GM12878 (cell line): ENCODE data around the gene SLC7A1. TPM values are rescaled to one million over a fixed set of nuclear protein-coding genes. Genes with fewer than 3 reads are reported as not detected.

Source experiments
- ATAC-seq: fragments of 200-7000 bp; cut with Tn5 transposase; 3 replicates; pipeline ENCODE4 v1.9.1; 2020; ENCODE audit warnings: mild to moderate bottlenecking, moderate library complexity
- BruUV-seq: library from RNA; stranded (reverse); fragments of 400-500 nt; replicated peaks from 2 replicates; lab custom pipeline; 2021; lab: Mats Ljungman, UMichigan
- CTCF ChIA-PET: fragments of 300-600 bp; sonication (Branson Sonifier 250); formaldehyde crosslinking; extraction: SDS; loops from one replicate; lab custom pipeline; 2021; ENCODE audit warnings: inconsistent platforms; lab: Yijun Ruan, JAX
- POLR2A ChIA-PET: fragments of 350-600 bp; formaldehyde crosslinking; extraction: SDS; loops from one replicate; lab custom pipeline; 2021; ENCODE audit warnings: inconsistent platforms; lab: Charles Lee
- RAD21 ChIA-PET: fragments of 300-600 bp; sonication (Branson Sonifier 250); formaldehyde crosslinking; loops from one replicate; lab custom pipeline; 2023; ENCODE audit warnings: antibody characterized with exemption; ENCODE audit not compliant: unreplicated experiment; lab: Charles Lee
- SMC1A ChIA-PET: fragments of 300-600 bp; sonication (Branson Sonifier 250); formaldehyde crosslinking; loops from one replicate; lab custom pipeline; 2023; ENCODE audit not compliant: unreplicated experiment, uncharacterized antibody; lab: Charles Lee
- DNase-seq: peaks from one replicate; pipeline ENCODE4 v3.0.0-alpha.2; 2011; ENCODE audit warnings: low read depth, low spot score
- FAIRE-seq: peaks from 3 replicates; lab custom pipeline; 2011; peaks lifted over from hg19 to GRCh38; lab: Jason Lieb, UNC
- H2AFZ ChIP-seq: 2 replicates; pipeline ENCODE4 v1.6.0; 2011; ENCODE audit warnings: low read depth, low read length, control low read depth; ENCODE audit not compliant: control insufficient read depth
- H3K27ac ChIP-seq: 2 replicates; pipeline ENCODE4 v1.5.1; 2011; ENCODE audit warnings: control low read depth; ENCODE audit not compliant: control insufficient read depth, insufficient read depth
- H3K27me3 ChIP-seq, 2 experiments: replicated peaks in 1 of 2; 2 replicates each; pipeline versions ENCODE4 v1.6.0 to v1.6.1; 2011; ENCODE audit warnings: low read length in 1 of 2; ENCODE audit not compliant: control insufficient read depth in 2 of 2, insufficient read depth in 2 of 2
- H3K36me3 ChIP-seq, 2 experiments: 2 replicates each; pipeline ENCODE4 v1.5.1; 2011; ENCODE audit warnings: low read length in 1 of 2; ENCODE audit not compliant: control insufficient read depth in 2 of 2, insufficient read depth in 2 of 2
- H3K4me1 ChIP-seq: 2 replicates; pipeline ENCODE4 v1.6.1; 2011; ENCODE audit warnings: mild to moderate bottlenecking, low read length, moderate library complexity, mixed read lengths; ENCODE audit not compliant: control insufficient read depth, insufficient read depth
- H3K4me2 ChIP-seq: 2 replicates; pipeline ENCODE4 v1.6.0; 2011; ENCODE audit warnings: control low read depth; ENCODE audit not compliant: control insufficient read depth, insufficient read depth
- H3K4me3 ChIP-seq: fragments of 200-600 bp; sonication (generic); 2 replicates; pipeline ENCODE4 v1.5.1; 2016
- H3K79me2 ChIP-seq: 2 replicates; pipeline ENCODE4 v1.6.0; 2011; ENCODE audit warnings: low read length; ENCODE audit not compliant: control insufficient read depth, insufficient read depth
- H3K9ac ChIP-seq: 2 replicates; pipeline ENCODE4 v1.8.0; 2011; ENCODE audit warnings: low read length, control low read depth, mixed read lengths; ENCODE audit not compliant: control insufficient read depth, insufficient read depth
- H3K9me3 ChIP-seq: replicated peaks from 3 replicates; pipeline ENCODE4 v1.5.1; 2011; ENCODE audit warnings: mild to moderate bottlenecking, low read length; ENCODE audit not compliant: control insufficient read depth, insufficient read depth
- H4K20me1 ChIP-seq: 2 replicates; pipeline ENCODE4 v1.6.0; 2011; ENCODE audit not compliant: control insufficient read depth, insufficient read depth
- CHD2 ChIP-seq: IDR thresholded peaks from 2 replicates; pipeline ENCODE4 v1.6.1; 2011; ENCODE audit warnings: low read depth, low read length, improper control_type of control experiment, borderline replicate concordance
- FOS ChIP-seq: IDR thresholded peaks from 3 replicates; pipeline ENCODE4 v1.6.1; 2011; ENCODE audit warnings: borderline replicate concordance; ENCODE audit not compliant: insufficient read length; ENCODE audit errors: extremely low read depth
- FOXK2 ChIP-seq: fragments of 450-650 bp; IDR thresholded peaks from 2 replicates; pipeline ENCODE4 v1.6.1; 2017; ENCODE audit warnings: mild to moderate bottlenecking, moderate library complexity
- HSF1 ChIP-seq: fragments of 150-350 bp; IDR thresholded peaks from 2 replicates; pipeline ENCODE4 v1.6.1; 2014; ENCODE audit warnings: mild to moderate bottlenecking, low read depth, low read length
- KDM1A ChIP-seq: fragments of 200-600 bp; sonication (generic); IDR thresholded peaks from 2 replicates; pipeline ENCODE4 v1.6.1; 2016; ENCODE audit warnings: borderline replicate concordance
- NFYB ChIP-seq: IDR thresholded peaks from 2 replicates; pipeline ENCODE4 v1.6.1; 2011; ENCODE audit warnings: low read depth, mild to moderate bottlenecking, low read length, improper control_type of control experiment, moderate library complexity; ENCODE audit not compliant: insufficient read depth
- SIN3A ChIP-seq: IDR thresholded peaks from 2 replicates; pipeline ENCODE4 v1.6.1; 2012; ENCODE audit warnings: low read depth, low read length, improper control_type of control experiment
- SMAD1 ChIP-seq: fragments of 450-650 bp; IDR thresholded peaks from 2 replicates; pipeline ENCODE4 v1.6.1; 2018; ENCODE audit warnings: mild to moderate bottlenecking, low read depth; ENCODE audit not compliant: partially characterized antibody
- SPI1 ChIP-seq: IDR thresholded peaks from 2 replicates; pipeline ENCODE4 v1.6.1; 2011; ENCODE audit warnings: low read depth, mild to moderate bottlenecking, low read length, moderate library complexity, borderline replicate concordance; ENCODE audit not compliant: insufficient read depth
- TAF1 ChIP-seq: IDR thresholded peaks from 2 replicates; pipeline ENCODE4 v1.6.1; 2011; ENCODE audit warnings: mild to moderate bottlenecking, low read depth, low read length, borderline replicate concordance
- TBL1XR1 ChIP-seq: IDR thresholded peaks from 2 replicates; pipeline ENCODE4 v1.6.1; 2012; ENCODE audit warnings: low read depth, low read length, improper control_type of control experiment
- TCF7 ChIP-seq: IDR thresholded peaks from 2 replicates; pipeline ENCODE4 v1.6.1; 2014; ENCODE audit warnings: antibody characterized with exemption, borderline replicate concordance
- WGBS: methylation state at CpG from one replicate; pipeline ENCODE4 v1.1.6; 2016; ENCODE audit warnings: low lambda C conversion rate; ENCODE audit not compliant: insufficient replicate concordance, insufficient coverage; ENCODE audit errors: missing lambda C conversion rate; 5-methylcytosine and 5-hydroxymethylcytosine counted together
- in situ Hi-C: fragments of 300-500 bp; cut with MboI; formaldehyde crosslinking; loops from 9 replicates; pipeline ENCODE4 v1.14.3; 2018; ENCODE audit warnings: mixed read lengths
- intact Hi-C: fragments of 100-400 bp; cut with micrococcal nuclease; formaldehyde crosslinking; loops from one replicate; pipeline ENCODE4 v1.14.2; 2022; ENCODE audit not compliant: unreplicated experiment
- polyA plus RNA-seq, 11 experiments: library from polyadenylated mRNA; depleted of rRNA in 4 of 11; unstranded in 6 of 11; stranded (reverse) in 5 of 11; fragments of >200 nt; fragmentation: Nextera tagmentation in 4 of 11; fragmentation: Illumina TruSeq in 1 of 11; extraction: Ambion mirVana in 4 of 11; extraction: Trizol in 1 of 11; gene quantifications; 1 replicate in 1 of 11; 2 replicates in 10 of 11; pipeline versions ENCODE4 v1.2.1 to v1.2.3, GENCODE V29; 2011 to 2016; ENCODE audit warnings: inconsistent platforms in 2 of 11, missing spikeins in 2 of 11, low read depth in 1 of 11
- total RNA-seq, 4 experiments: library from RNA; depleted of rRNA in 3 of 4; stranded (reverse); fragments of >200 nt in 3 of 4; fragmentation: Illumina TruSeq in 1 of 4; extraction: Trizol in 1 of 4; gene quantifications; 2 replicates each; pipeline versions ENCODE4 v1.2.1 to v1.2.3, GENCODE V29; 2013 to 2021
- TF ChIP-seq, protein P1 (sequence below): fragments of 450-650 bp; IDR thresholded peaks from 2 replicates; pipeline ENCODE4 v1.6.1; 2017; ENCODE audit warnings: mild to moderate bottlenecking, moderate library complexity

The SLC7A1 gene
- total and polyA plus RNA-seq, 10 of the 15 experiments (the other 5 are each of a cell fraction or from before 2014, with no cell fraction given) = 6.4 to 91.7 (median 23.4) TPM

- H3K4me2 ChIP-seq = no peak overlapping the region
- no peaks in the 10 kb centered on the region for H3K4me1 ChIP-seq
- no peak overlapping the region for H3K27ac ChIP-seq
- SMC1A ChIA-PET = interaction anchor here (0.5 to 1.3 kb wide), 5 partner anchors 13 to 545 kb away, joined by 3 read pairs; no protein-coding TSS in a partner anchor
- TF ChIP-seq SMAD1 = no peak
- POLR2A ChIA-PET = no interaction called here
- CTCF ChIA-PET = interaction anchor here (0.6 to 1.0 kb wide), 2 partner anchors 48 to 174 kb away, joined by 3 to 7 read pairs; no protein-coding TSS in a partner anchor
- no peaks in the 10 kb centered on the region for H3K9me3 ChIP-seq
- H4K20me1 ChIP-seq = no peaks in the 10 kb centered on the region
- ATAC-seq = no peak
- no peak overlapping the region for H3K4me3 ChIP-seq
- H2AFZ ChIP-seq = no peak overlapping the region
- H3K27me3 ChIP-seq = no peaks in the 10 kb centered on the region
- in situ Hi-C loops = no loop called here
- WGBS = 92% methylated on average over 9 of the region's 9 CpGs
- peaks cover 71% of the 10 kb centered on the region for H3K79me2 ChIP-seq
- RAD21 ChIA-PET = no interaction called here
- intact Hi-C loops = no loop called here
- no TSS peak for BruUV-seq
- FAIRE-seq = no peak
- no peak overlapping the region for H3K9ac ChIP-seq
- peaks cover 0 to 7% of the 10 kb centered on the region in 2 experiments; a peak in 2 of 4 replicates for H3K36me3 ChIP-seq
- DNase-seq = no peak
Observed at GRCh38 chr13:29567411-29567810, 28.1 kb downstream of the SLC7A1 start.

GRCh38 chr13:29566206-29566605 lies 29.3 kb downstream of the SLC7A1 start:
- Histone ChIP-seq H3K4me3 (no peak overlapping the region), H3K27me3 (no peaks in the 10 kb centered on the region), H2AFZ (no peak overlapping the region), H3K79me2 (peaks cover 68% of the 10 kb centered on the region), H3K36me3 (peaks cover 0 to 7% of the 10 kb centered on the region in 2 experiments; a peak in 2 of 4 replicates), H3K27ac (no peak overlapping the region), H3K9ac (no peak overlapping the region), H4K20me1 (no peaks in the 10 kb centered on the region), H3K4me1 (no peaks in the 10 kb centered on the region), H3K9me3 (no peaks in the 10 kb centered on the region), H3K4me2 (no peak overlapping the region)
- in situ Hi-C loops (no loop called here), intact Hi-C loops (no loop called here)
- POLR2A ChIA-PET = no interaction called here
- SMC1A ChIA-PET = interaction anchor here (1.0 to 1.2 kb wide), 2 partner anchors 10 to 12 kb away, joined by 3 to 4 read pairs; no protein-coding TSS in a partner anchor
- no TSS peak for BruUV-seq
- FAIRE-seq (no peak), DNase-seq (no peak), ATAC-seq (no peak)
- RAD21 ChIA-PET = no interaction called here
- 85% methylated on average over 7 of the region's 7 CpGs for WGBS
- CTCF ChIA-PET = no interaction called here
- TF ChIP-seq TCF7 = no peak
- no peak for TF ChIP-seq SPI1
- TF ChIP-seq TAF1 = no peak
- no peak for TF ChIP-seq TBL1XR1
- no peak for TF ChIP-seq NFYB
- TF ChIP-seq FOS = no peak
- no peak for TF ChIP-seq CHD2
- TF ChIP-seq HSF1 = no peak
- TF ChIP-seq KDM1A = no peak
- TF ChIP-seq, protein P1, sequence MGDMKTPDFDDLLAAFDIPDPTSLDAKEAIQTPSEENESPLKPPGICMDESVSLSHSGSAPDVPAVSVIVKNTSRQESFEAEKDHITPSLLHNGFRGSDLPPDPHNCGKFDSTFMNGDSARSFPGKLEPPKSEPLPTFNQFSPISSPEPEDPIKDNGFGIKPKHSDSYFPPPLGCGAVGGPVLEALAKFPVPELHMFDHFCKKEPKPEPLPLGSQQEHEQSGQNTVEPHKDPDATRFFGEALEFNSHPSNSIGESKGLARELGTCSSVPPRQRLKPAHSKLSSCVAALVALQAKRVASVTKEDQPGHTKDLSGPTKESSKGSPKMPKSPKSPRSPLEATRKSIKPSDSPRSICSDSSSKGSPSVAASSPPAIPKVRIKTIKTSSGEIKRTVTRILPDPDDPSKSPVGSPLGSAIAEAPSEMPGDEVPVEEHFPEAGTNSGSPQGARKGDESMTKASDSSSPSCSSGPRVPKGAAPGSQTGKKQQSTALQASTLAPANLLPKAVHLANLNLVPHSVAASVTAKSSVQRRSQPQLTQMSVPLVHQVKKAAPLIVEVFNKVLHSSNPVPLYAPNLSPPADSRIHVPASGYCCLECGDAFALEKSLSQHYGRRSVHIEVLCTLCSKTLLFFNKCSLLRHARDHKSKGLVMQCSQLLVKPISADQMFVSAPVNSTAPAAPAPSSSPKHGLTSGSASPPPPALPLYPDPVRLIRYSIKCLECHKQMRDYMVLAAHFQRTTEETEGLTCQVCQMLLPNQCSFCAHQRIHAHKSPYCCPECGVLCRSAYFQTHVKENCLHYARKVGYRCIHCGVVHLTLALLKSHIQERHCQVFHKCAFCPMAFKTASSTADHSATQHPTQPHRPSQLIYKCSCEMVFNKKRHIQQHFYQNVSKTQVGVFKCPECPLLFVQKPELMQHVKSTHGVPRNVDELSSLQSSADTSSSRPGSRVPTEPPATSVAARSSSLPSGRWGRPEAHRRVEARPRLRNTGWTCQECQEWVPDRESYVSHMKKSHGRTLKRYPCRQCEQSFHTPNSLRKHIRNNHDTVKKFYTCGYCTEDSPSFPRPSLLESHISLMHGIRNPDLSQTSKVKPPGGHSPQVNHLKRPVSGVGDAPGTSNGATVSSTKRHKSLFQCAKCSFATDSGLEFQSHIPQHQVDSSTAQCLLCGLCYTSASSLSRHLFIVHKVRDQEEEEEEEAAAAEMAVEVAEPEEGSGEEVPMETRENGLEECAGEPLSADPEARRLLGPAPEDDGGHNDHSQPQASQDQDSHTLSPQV = no peak
- TF ChIP-seq FOXK2 = no peak
- no peak for TF ChIP-seq SIN3A
